Stimulated activated naive B cell treated with anti-CD40 and anti-IgM and Interleukin-4, amounts not matched to agents 10 μg/mL and 1 μg/mL and 100 μg/mL, for 72 hours (primary cell): ENCODE measurements around the gene LEKR1.
A peak's percentile ranks its signal among the peaks of the same experiment; 100 is the strongest.

Source experiments
- ATAC-seq, 2 donors: fragments of 150-1000 bp; cut with Tn5 transposase; replicated peaks; 2 replicates each; pipeline ENCODE4 v1.10.0; 2021; ENCODE audit warnings: moderate library complexity in 1 of 2
- DNase-seq: peaks from one replicate; pipeline ENCODE4 v3.0.0; 2021
- H3K27ac Mint-ChIP-seq: one replicate; pipeline ENCODE4 v1.8.0; 2022; ENCODE audit warnings: mild to moderate bottlenecking, mixed read lengths
- H3K27me3 Mint-ChIP-seq, 2 donors: one replicate each; pipeline ENCODE4 v1.8.0; 2022; ENCODE audit warnings: mixed read lengths in 2 of 2
- H3K36me3 Mint-ChIP-seq, 2 donors: one replicate each; pipeline ENCODE4 v1.8.0; 2022; ENCODE audit warnings: mixed read lengths in 2 of 2, mild to moderate bottlenecking in 1 of 2
- H3K4me1 Mint-ChIP-seq, 2 donors: one replicate each; pipeline ENCODE4 v1.8.0; 2022; ENCODE audit warnings: mixed read lengths in 2 of 2, mild to moderate bottlenecking in 1 of 2
- H3K4me3 Mint-ChIP-seq, 2 donors: one replicate each; pipeline ENCODE4 v1.8.0; 2022; ENCODE audit warnings: mild to moderate bottlenecking in 2 of 2, mixed read lengths in 2 of 2, moderate library complexity in 1 of 2
- H3K9me3 Mint-ChIP-seq, 2 donors: one replicate each; pipeline ENCODE4 v1.8.0; 2022; ENCODE audit warnings: mixed read lengths in 2 of 2, mild to moderate bottlenecking in 1 of 2

The LEKR1 gene

DNA sequence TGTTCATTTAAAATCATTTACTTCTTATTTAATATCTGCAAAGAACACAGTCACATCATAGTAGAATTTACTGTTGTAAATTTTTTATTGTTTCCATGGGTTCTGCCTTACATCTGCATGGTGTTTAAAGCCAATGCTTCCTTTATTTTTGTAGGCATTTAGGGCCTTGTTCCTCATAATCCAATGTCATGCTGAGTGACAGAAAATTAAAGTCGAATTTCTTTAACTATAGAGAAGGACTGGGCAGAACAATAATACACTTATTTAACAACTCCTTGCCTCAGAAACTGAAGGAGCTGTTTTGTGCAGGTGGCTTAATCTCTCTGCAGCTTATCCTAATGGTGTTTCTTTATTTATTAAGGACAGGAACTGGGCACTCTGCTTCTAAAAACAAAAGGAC lies 149.6 kb downstream of the LEKR1 start:
- DNase-seq: no peak
- H3K4me3 Mint-ChIP-seq: no peak overlapping the region
- no peak overlapping the region for H3K27ac Mint-ChIP-seq
- no peaks in the 10 kb centered on the region for H3K27me3 Mint-ChIP-seq
- peaks cover 0 to 5% of the 10 kb centered on the region in 2 donors for H3K36me3 Mint-ChIP-seq
- peaks cover 24 to 43% of the 10 kb centered on the region in 2 donors for H3K4me1 Mint-ChIP-seq
- no peak for ATAC-seq
- H3K9me3 Mint-ChIP-seq: peaks cover 5 to 13% of the 10 kb centered on the region in 2 donors

DNA sequence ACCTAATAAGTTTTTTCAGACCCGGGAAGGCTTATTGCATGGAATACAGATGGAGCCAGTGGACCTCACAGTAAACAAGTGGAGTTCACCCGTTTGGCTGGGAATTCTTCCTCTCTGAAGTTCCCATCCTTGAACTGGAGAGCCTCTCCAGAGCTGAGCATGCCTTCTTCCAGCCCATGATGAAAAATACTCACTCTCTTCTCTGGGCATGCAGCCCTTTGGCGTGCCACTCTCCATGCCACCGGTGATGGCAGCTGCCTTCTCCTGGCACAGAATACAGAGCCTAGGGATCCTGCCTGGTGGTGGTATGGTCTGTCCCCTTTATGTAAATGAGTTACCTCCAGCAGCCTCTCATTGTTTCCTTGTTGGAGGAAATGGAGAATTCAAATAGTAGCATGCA lies 150.8 kb downstream of the LEKR1 start:
- peaks cover 5 to 13% of the 10 kb centered on the region in 2 donors for H3K9me3 Mint-ChIP-seq
- DNase-seq (no peak), ATAC-seq (no peak)
- H3K4me1 Mint-ChIP-seq: peaks cover 24 to 43% of the 10 kb centered on the region in 2 donors
- H3K27ac Mint-ChIP-seq: peak overlapping the region; percentile 38
- H3K36me3 Mint-ChIP-seq: peaks cover 0 to 5% of the 10 kb centered on the region in 2 donors
- H3K4me3 Mint-ChIP-seq: no peak overlapping the region
- H3K27me3 Mint-ChIP-seq: no peaks in the 10 kb centered on the region

DNA sequence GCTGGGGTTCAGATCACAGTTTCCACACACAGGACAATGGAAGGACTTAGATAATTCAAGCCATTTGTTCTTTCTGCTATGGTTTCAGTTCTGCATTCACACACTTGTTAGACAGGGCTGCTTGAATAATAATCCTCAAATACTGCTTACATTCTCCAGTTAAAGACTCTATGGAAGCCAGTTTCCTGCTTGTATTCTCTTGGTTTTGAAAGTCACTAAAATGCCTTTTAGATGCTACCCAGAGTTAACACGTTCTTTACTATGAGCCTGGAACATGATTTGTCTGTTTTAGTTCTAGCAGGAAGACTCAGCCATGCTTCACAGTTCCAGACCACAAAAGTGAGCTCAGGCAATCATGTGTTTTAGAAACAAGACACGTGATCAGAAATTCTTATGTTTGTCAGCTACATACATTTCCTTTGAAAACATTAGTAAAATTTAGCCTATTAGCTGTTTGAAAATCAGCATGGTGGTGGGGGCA lies 152.4 kb downstream of the LEKR1 start:
- Mint-ChIP-seq H3K27me3 (no peaks in the 10 kb centered on the region), H3K36me3 (peaks cover 0 to 5% of the 10 kb centered on the region in 2 donors), H3K9me3 (peaks cover 5 to 13% of the 10 kb centered on the region in 2 donors), H3K27ac (peak overlapping the region; percentile 94), H3K4me1 (peaks cover 25 to 45% of the 10 kb centered on the region in 2 donors), H3K4me3 (peak overlapping the region; percentile 42 to 69)
- ATAC-seq (peak; percentile 96 to 97), DNase-seq (peak; percentile 31)

DNA sequence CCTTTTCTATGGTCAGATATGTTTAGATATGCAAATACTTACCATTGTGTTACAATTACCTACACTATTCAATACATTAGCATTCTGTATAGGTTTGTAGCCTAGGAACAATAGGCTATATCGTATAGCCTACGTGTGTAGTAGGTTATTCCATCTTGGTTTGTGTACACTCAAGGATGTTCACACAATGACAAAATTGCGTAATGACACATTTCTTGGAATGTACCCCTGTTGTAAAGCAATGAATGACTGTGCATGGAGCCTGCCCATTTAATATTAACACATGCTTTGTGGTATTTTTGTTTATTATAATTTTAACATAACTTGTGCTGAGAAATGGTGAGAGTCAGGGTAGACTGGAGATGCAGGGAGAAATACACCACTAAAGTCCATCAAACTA lies 154.9 kb downstream of the LEKR1 start:
- no peaks in the 10 kb centered on the region for H3K27me3 Mint-ChIP-seq
- H3K9me3 Mint-ChIP-seq: peaks cover 5 to 13% of the 10 kb centered on the region in 2 donors
- H3K4me1 Mint-ChIP-seq: peaks cover 24 to 47% of the 10 kb centered on the region in 2 donors
- DNase-seq (no peak), ATAC-seq (no peak)
- H3K4me3 Mint-ChIP-seq: no peak overlapping the region
- no peak overlapping the region for H3K27ac Mint-ChIP-seq
- H3K36me3 Mint-ChIP-seq: peaks cover 0 to 5% of the 10 kb centered on the region in 2 donors

DNA sequence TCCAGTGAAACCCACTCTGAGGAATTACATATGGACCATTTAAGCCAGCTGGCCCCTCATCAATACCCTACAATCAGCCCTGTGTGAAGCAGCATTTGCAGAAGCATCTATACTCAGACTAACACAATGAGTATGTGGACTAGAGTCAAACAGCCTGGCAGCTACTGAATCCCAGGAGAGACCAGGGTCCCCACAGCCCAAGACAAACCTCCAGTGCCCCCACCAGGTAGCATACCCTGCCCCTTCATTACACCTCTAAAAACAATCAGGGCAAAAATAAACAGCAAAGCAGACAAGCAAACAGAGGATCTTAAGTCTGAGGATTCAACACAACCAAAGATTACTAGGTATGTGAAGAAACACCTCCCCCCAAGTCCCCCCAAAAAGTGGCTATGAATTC lies 157.4 kb downstream of the LEKR1 start:
- H3K9me3 Mint-ChIP-seq: peaks cover 5 to 8% of the 10 kb centered on the region in 2 donors
- no peak for ATAC-seq
- no peaks in the 10 kb centered on the region for H3K27me3 Mint-ChIP-seq
- H3K36me3 Mint-ChIP-seq: peaks cover 0 to 5% of the 10 kb centered on the region in 2 donors
- H3K27ac Mint-ChIP-seq: peak overlapping the region; percentile 73
- DNase-seq: no peak
- peaks cover 17 to 40% of the 10 kb centered on the region in 2 donors for H3K4me1 Mint-ChIP-seq
- no peak overlapping the region for H3K4me3 Mint-ChIP-seq

DNA sequence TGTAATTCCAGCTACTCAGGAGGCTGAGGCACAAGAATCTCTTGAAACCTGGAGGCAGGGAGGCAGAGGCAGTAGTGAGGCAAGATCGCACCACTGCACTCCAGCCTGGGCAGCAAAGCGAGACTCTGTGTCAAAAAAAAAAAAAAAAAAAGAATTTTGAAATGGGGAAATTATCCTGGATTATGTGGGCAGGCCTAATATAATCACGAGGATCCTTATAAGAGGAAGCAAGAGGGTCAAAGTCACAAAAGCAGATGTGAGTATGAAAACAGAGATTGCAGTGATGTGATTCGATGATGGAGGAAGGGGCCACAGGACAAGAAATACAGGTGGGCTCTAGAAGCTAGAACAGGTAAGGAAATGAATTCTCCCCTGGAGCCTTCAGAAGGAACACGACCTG lies 159.6 kb downstream of the LEKR1 start:
- DNase-seq: no peak
- Mint-ChIP-seq H3K27me3 (no peaks in the 10 kb centered on the region), H3K4me3 (no peak overlapping the region), H3K36me3 (no peaks in the 10 kb centered on the region), H3K9me3 (no peaks in the 10 kb centered on the region), H3K27ac (no peak overlapping the region), H3K4me1 (peaks cover 11 to 26% of the 10 kb centered on the region in 2 donors)
- ATAC-seq: no peak

DNA sequence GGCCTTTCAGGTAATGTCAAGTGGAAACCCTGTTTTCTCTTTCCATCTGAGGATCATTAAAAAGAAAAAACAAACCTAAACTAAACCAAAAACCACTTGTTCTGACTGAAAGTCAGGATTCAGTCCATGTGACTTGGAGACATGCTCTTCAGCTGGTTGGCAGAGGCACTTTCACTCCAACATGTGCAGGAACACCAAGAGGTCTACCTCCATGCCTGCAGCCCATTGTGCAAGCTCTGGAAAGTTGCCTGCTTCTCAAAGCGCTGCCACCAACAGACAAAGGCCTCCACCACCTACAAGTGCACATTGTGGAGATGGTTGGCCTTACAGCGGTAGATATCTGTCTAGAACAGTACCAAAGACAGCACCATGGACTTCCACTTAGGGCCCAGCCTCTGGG lies 161.8 kb downstream of the LEKR1 start:
- Mint-ChIP-seq H3K4me1 (peaks cover 11 to 26% of the 10 kb centered on the region in 2 donors), H3K27me3 (peaks cover 0 to 6% of the 10 kb centered on the region in 2 donors), H3K9me3 (peaks cover 0 to 7% of the 10 kb centered on the region in 2 donors), H3K36me3 (peaks cover 2 to 4% of the 10 kb centered on the region in 2 donors), H3K27ac (no peak overlapping the region), H3K4me3 (no peak overlapping the region)
- ATAC-seq: no peak
- DNase-seq: no peak

- no peaks in the 10 kb centered on the region for H3K36me3 Mint-ChIP-seq
- DNase-seq: no peak
- no peak overlapping the region for H3K4me3 Mint-ChIP-seq
- H3K27me3 Mint-ChIP-seq: peaks cover 6% of the 10 kb centered on the region in 2 donors
- ATAC-seq: no peak
- H3K27ac Mint-ChIP-seq: no peak overlapping the region
- peaks cover 0 to 8% of the 10 kb centered on the region in 2 donors for H3K4me1 Mint-ChIP-seq
- H3K9me3 Mint-ChIP-seq: peaks cover 0 to 2% of the 10 kb centered on the region in 2 donors
These were observed 171.2 kb downstream of the LEKR1 start for GRCh38 chr3:156997351-156997750.

GRCh38 chr3:157001221-157001957 lies 175.2 kb downstream of the LEKR1 start:
- H3K4me3 Mint-ChIP-seq: no peak overlapping the region
- H3K27ac Mint-ChIP-seq: no peak overlapping the region
- peaks cover 0 to 5% of the 10 kb centered on the region in 2 donors for H3K9me3 Mint-ChIP-seq
- no peak for ATAC-seq
- H3K4me1 Mint-ChIP-seq: peaks cover 0 to 8% of the 10 kb centered on the region in 2 donors
- peaks cover 11 to 13% of the 10 kb centered on the region in 2 donors for H3K27me3 Mint-ChIP-seq
- H3K36me3 Mint-ChIP-seq: no peaks in the 10 kb centered on the region
- no peak for DNase-seq

GRCh38 chr3:157021679-157022078 lies 195.5 kb downstream of the LEKR1 start:
- Mint-ChIP-seq H3K4me3 (no peak overlapping the region), H3K27me3 (no peaks in the 10 kb centered on the region), H3K27ac (no peak overlapping the region)

GRCh38 chr3:157023226-157023625 lies 197.1 kb downstream of the LEKR1 start:
- Mint-ChIP-seq H3K27ac (peak overlapping the region; percentile 56), H3K4me1 (peaks cover 8 to 10% of the 10 kb centered on the region in 2 donors)

More at GRCh38 chr3:157021679-157022078, 195.5 kb downstream of the LEKR1 start:
- Mint-ChIP-seq H3K4me1 (peaks cover 3 to 6% of the 10 kb centered on the region in 2 donors), H3K9me3 (no peaks in the 10 kb centered on the region), H3K36me3 (no peaks in the 10 kb centered on the region)
- DNase-seq (no peak), ATAC-seq (no peak)

DNA sequence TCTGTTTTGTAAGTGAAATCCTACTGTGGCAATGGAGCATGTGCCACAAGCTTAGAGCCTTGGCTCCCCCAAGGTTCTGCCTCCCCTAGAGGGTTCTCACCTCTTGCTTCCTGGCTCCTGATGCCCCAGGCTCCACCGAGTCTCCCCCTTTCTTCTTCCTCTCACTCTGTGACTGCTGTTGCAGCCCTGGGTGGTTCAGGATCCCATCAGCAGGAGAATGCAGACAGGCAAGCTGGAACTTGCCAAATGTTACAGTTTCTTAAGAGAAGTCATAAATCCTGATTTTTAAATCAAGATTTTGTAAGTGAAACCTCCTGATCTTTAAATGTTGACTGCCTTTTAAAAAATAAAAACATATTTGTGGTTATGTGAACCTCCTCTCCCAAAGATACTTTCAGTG lies 199.9 kb downstream of the LEKR1 start:
- no peak for DNase-seq
- Mint-ChIP-seq H3K4me1 (peaks cover 25 to 35% of the 10 kb centered on the region in 2 donors), H3K4me3 (no peak overlapping the region), H3K27ac (no peak overlapping the region), H3K27me3 (no peaks in the 10 kb centered on the region), H3K36me3 (no peaks in the 10 kb centered on the region), H3K9me3 (peaks cover 0 to 1% of the 10 kb centered on the region in 2 donors)
- ATAC-seq: no peak

More at GRCh38 chr3:157023226-157023625, 197.1 kb downstream of the LEKR1 start:
- DNase-seq (no peak), ATAC-seq (no peak)
- H3K27me3 Mint-ChIP-seq: no peaks in the 10 kb centered on the region
- no peaks in the 10 kb centered on the region for H3K36me3 Mint-ChIP-seq
- H3K9me3 Mint-ChIP-seq: no peaks in the 10 kb centered on the region
- H3K4me3 Mint-ChIP-seq: no peak overlapping the region

DNA sequence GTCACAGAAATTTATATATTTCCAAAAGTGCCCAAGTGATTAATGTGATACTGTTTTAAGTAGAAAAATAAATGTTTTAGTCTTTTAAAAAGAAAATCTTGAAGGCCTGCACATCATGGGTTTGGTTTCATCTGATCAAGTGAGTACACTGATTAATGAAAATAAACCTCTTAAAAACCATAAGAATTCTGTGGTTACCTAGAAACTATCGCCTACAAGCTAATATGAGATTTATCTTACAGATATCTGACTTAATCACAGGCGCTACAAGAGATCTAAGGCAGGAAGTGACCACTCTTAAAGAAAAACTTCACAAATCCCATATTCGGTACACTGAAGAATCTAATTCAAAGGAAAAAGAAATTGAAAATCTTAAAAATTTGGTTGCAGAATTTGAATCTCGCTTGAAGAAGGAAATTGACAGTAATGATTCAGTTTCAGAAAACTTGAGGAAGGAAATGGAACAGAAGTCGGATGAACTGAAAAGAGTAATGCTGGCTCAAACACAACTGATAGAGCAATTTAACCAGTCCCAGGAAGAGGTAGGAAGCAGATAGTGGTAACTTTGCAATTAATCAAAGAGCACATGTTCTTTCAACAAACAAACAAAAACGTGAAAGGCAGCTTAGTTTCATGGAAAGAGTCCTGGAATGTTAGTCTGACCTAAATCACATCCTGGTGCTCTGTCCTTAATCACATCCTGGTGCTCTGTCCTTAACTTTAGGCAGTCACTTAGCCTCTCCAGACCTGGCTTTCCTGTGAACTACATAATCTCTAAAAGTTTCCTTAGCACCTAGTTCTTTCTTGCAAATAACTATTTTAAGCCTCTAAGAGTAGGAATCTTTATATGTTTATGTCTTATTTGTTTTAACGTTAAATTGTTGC lies 201.9 kb downstream of the LEKR1 start:
- H3K4me1 Mint-ChIP-seq: peaks cover 22 to 31% of the 10 kb centered on the region in 2 donors
- no peaks in the 10 kb centered on the region for H3K36me3 Mint-ChIP-seq
- H3K4me3 Mint-ChIP-seq: no peak overlapping the region
- H3K27me3 Mint-ChIP-seq: no peaks in the 10 kb centered on the region
- H3K27ac Mint-ChIP-seq: no peak overlapping the region
- DNase-seq (no peak), ATAC-seq (no peak)
- H3K9me3 Mint-ChIP-seq: peaks cover 0 to 1% of the 10 kb centered on the region in 2 donors

DNA sequence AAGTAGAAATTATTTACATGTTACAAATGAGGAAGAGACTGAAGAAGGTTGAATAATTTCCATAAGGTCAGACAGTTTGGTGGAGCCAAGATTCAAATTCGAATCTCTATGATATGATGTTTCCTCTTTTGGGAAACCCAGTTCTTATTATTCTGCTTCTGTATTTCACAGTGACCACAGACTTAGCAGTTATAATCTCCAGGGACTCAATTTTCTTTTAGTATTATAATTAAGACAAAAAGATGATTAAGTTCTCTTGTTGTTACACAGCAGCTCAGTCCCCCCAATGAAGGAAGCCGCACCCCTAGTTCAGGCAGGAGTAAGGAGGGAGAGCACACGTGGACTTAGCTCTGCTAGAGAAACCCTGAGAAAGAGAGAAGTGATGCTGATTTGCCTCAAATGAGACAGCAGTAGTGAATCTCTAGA lies 203.2 kb downstream of the LEKR1 start:
- Mint-ChIP-seq H3K9me3 (peaks cover 0 to 1% of the 10 kb centered on the region in 2 donors), H3K27me3 (no peaks in the 10 kb centered on the region), H3K36me3 (no peaks in the 10 kb centered on the region), H3K4me3 (peak overlapping the region; percentile 6 to 62), H3K27ac (peak overlapping the region; percentile 7), H3K4me1 (peaks cover 22 to 31% of the 10 kb centered on the region in 2 donors)
- ATAC-seq (peak; percentile 98 to 99), DNase-seq (peak; percentile 70)
